OCI-LY1 (cell line): ENCODE measurements around the gene NDUFS8.
"Not testable (repeated sequence)": the region's sequence is repeated elsewhere in the genome, so short reads cannot be mapped to it uniquely, and the experiment has no call there.

ENCODE experiments used
- H2AFZ ChIP-seq: fragments of 200-600 bp; sonication (generic), shearing (Covaris generic); 2 replicates; pipeline ENCODE4 v1.6.0; 2014; ENCODE audit warnings: antibody characterized with exemption, mild to moderate bottlenecking, low read length
- H3F3A ChIP-seq: fragments of 200-600 bp; sonication (generic), shearing (Covaris generic); 2 replicates; pipeline ENCODE4 v1.6.0; 2014; ENCODE audit warnings: mild to moderate bottlenecking, antibody characterized with exemption, low read length, moderate library complexity; ENCODE audit not compliant: insufficient read depth
- H3K27ac ChIP-seq: fragments of 200-600 bp; sonication (generic); 2 replicates; pipeline ENCODE4 v1.5.1; 2014; ENCODE audit warnings: low read length, mixed run types, mild to moderate bottlenecking, low read depth; ENCODE audit not compliant: poor library complexity, severe bottlenecking
- H3K27me3 ChIP-seq: fragments of 200-600 bp; sonication (generic); 2 replicates; pipeline ENCODE4 v1.6.0; 2014; ENCODE audit warnings: antibody characterized with exemption, mild to moderate bottlenecking, low read length, moderate library complexity; ENCODE audit not compliant: insufficient read depth
- H3K36me3 ChIP-seq: fragments of 200-600 bp; sonication (generic); 2 replicates; pipeline ENCODE4 v1.6.1; 2014; ENCODE audit warnings: mild to moderate bottlenecking, antibody characterized with exemption, low read length, moderate library complexity, mixed read lengths; ENCODE audit not compliant: insufficient read depth
- H3K4me1 ChIP-seq: fragments of 200-600 bp; sonication (generic); 2 replicates; pipeline ENCODE4 v1.5.1; 2014; ENCODE audit warnings: mild to moderate bottlenecking, low read length, moderate library complexity; ENCODE audit not compliant: insufficient read depth, severe bottlenecking
- H3K4me2 ChIP-seq: fragments of 200-600 bp; sonication (generic), shearing (Covaris generic); 2 replicates; pipeline ENCODE4 v1.6.1; 2014; ENCODE audit warnings: low read length
- H3K4me3 ChIP-seq: fragments of 200-600 bp; sonication (generic); 2 replicates; pipeline ENCODE4 v1.5.1; 2014; ENCODE audit warnings: low read length, low read depth, mild to moderate bottlenecking, mixed read lengths; ENCODE audit not compliant: poor library complexity, severe bottlenecking
- H3K79me2 ChIP-seq: fragments of 200-600 bp; shearing (Covaris generic); 2 replicates; pipeline ENCODE4 v1.6.1; 2016; ENCODE audit warnings: mixed run types, low read length, mixed read lengths; ENCODE audit not compliant: insufficient read depth
- H3K9ac ChIP-seq: fragments of 200-600 bp; sonication (generic), shearing (Covaris generic); 2 replicates; pipeline ENCODE4 v1.6.1; 2014; ENCODE audit warnings: mild to moderate bottlenecking, low read length, mixed read lengths
- H3K9me2 ChIP-seq: fragments of 200-600 bp; sonication (generic), shearing (Covaris generic); 2 replicates; pipeline ENCODE4 v1.6.1; 2014; ENCODE audit warnings: low read depth, mild to moderate bottlenecking, low read length, mixed read lengths
- H3K9me3 ChIP-seq: fragments of 200-600 bp; shearing (Covaris generic); 2 replicates; pipeline ENCODE4 v1.6.1; 2014; ENCODE audit warnings: low read length, mixed read lengths
- H4K20me1 ChIP-seq: fragments of 200-600 bp; sonication (generic), shearing (Covaris generic); 2 replicates; pipeline ENCODE4 v1.6.0; 2016; ENCODE audit warnings: mild to moderate bottlenecking, low read length; ENCODE audit not compliant: insufficient read depth
- TF ChIP-seq, protein P1 (sequence below): fragments of 200-600 bp; sonication (generic), shearing (Covaris generic); IDR thresholded peaks from 2 replicates; pipeline ENCODE4 v1.5.1; 2017; ENCODE audit warnings: mild to moderate bottlenecking, antibody characterized with exemption, low read length, moderate library complexity, mixed read lengths

Gene NDUFS8

DNA sequence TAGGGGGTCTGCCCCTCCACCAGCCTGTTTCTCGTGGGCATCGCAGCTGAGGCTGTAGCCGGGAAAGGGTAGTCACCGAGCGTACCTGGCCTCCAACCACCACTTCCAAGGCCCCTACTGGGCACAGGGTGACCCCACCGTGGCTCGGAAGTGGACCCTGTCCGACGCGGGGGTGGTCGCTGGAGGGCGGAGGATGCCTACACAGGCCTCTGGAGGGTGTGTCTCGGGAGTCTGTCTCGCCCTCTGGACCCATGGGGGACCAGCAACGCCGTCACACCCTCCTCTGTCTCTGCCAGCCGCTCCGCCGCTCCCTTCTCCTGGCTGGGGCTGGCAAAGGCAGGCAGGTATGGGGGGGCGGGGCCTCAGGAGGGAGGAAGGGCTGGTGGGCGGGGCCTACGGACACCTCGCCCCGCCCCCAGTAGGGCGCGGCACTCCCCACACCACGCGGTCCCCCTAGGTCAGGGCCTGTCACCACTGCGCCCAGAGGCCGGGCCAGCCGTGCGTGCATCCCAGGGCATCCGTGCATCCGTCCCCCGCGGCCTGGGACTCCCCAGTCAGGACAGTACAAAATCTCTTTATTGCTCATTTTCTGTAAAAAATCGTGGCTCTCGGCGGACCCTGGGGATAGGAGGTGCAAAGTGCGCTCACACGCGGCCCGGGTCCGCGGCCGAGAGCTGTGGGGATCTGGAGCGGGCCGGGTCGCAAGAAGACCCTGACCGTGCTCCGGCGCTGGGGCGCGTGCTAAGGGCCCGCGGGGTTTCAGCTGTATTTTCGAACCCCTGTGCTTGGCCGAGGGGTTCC is 39.7 kb upstream of the NDUFS8 start:
- H3K9me2 ChIP-seq, H3K27me3 ChIP-seq, H3K9ac ChIP-seq, H3K79me2 ChIP-seq, H3K27ac ChIP-seq, H2AFZ ChIP-seq, H3K4me2 ChIP-seq, H3F3A ChIP-seq, H3K4me1 ChIP-seq, H4K20me1 ChIP-seq, H3K36me3 ChIP-seq, H3K4me3 ChIP-seq, H3K9me3 ChIP-seq: not testable (repeated sequence)

DNA sequence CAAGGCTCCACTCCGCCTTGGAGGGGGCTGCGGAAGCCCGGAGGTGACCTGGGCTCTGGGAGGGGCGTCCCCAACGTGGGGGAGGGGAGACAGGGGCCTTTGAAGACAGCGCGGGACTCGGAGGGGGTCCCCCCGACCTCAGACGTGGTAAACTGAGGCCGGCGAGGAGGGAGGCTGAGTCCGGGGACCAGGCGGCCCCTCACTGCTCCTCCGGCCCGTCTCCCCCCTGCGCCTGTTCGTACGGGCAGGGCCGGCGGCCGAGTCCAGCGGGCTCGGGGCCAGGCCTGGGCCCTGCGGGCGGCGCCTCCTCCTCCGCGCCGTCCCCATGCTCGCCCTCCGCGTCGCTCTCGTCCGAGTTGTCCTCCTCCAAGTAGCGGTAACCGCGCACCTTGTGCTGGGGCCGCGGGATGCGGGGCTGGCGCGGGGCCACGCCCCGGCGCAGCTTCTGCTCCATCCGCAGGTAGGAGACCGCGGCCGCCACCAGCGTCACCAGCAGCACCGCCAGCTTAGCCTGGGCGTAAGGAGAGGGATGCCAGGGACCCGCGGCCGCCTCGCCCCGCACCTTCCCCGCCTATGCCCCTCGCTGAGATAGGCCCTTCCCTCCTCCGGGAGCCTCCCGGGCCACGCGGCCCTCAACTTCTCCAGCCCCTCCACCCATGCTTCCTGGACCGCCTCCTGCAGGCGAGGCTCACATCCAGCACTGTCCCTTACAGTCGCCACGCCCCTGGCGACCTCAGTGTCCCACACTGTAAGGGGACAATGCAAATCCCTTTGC is 38.9 kb upstream of the NDUFS8 start:
- not testable (repeated sequence) for H3K9ac ChIP-seq, H3K4me1 ChIP-seq, H3K27ac ChIP-seq, H2AFZ ChIP-seq, H3K27me3 ChIP-seq, H4K20me1 ChIP-seq, H3K79me2 ChIP-seq, H3K4me2 ChIP-seq, H3K9me2 ChIP-seq, H3K9me3 ChIP-seq, H3K4me3 ChIP-seq, H3F3A ChIP-seq, H3K36me3 ChIP-seq

DNA sequence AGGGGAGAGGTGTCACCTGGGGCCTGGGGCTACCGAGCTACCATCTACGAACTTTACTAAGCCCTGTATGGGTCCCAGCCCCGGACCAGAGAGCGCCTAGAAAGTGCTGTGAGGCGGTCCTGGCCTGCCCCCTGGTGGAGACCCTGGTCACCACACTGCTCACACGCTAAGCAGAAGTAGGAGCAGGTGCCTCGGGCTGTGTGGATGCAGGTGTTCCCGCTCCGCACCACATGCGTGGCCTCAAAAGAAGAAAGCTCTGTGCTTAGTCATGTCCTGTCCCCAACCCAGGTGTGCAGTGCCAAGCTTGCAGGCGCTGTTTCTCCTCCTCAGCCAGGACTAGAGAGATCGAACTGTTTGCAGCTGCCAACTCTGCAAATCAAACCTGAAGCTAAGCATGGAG is 36.7 kb upstream of the NDUFS8 start:
- not testable (repeated sequence) for H3K9me3 ChIP-seq, H3K36me3 ChIP-seq, H4K20me1 ChIP-seq, H3K9me2 ChIP-seq, H3K27me3 ChIP-seq, H3K4me3 ChIP-seq, H3F3A ChIP-seq, H3K79me2 ChIP-seq, H3K9ac ChIP-seq, H2AFZ ChIP-seq, H3K4me2 ChIP-seq
- Histone ChIP-seq H3K27ac (peak overlapping the region; percentile 49), H3K4me1 (peaks cover 17% of the 10 kb centered on the region)
- TF ChIP-seq, protein P1, sequence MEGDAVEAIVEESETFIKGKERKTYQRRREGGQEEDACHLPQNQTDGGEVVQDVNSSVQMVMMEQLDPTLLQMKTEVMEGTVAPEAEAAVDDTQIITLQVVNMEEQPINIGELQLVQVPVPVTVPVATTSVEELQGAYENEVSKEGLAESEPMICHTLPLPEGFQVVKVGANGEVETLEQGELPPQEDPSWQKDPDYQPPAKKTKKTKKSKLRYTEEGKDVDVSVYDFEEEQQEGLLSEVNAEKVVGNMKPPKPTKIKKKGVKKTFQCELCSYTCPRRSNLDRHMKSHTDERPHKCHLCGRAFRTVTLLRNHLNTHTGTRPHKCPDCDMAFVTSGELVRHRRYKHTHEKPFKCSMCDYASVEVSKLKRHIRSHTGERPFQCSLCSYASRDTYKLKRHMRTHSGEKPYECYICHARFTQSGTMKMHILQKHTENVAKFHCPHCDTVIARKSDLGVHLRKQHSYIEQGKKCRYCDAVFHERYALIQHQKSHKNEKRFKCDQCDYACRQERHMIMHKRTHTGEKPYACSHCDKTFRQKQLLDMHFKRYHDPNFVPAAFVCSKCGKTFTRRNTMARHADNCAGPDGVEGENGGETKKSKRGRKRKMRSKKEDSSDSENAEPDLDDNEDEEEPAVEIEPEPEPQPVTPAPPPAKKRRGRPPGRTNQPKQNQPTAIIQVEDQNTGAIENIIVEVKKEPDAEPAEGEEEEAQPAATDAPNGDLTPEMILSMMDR, result peak; percentile 46

DNA sequence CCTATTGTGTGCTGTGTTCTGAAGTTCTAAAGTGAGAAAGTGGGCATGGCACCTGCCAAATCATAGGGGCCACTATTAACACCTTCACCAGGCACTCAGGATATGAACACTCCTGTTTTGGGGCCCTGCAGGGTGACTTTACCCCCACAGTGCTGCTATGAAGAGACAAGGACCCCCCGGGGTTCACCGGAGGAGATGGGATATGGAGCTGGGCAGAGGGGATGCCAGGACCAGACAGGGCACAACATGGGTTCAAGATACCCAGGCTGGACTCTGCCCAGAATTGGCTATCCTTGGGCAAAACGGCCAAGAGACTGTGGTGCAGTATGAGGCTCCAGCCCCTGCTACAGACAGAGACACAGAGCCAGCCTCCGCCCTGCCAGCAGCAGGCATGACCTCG is 36.1 kb upstream of the NDUFS8 start:
- not testable (repeated sequence) for H3K4me3 ChIP-seq, H3K9me2 ChIP-seq, H3K79me2 ChIP-seq, H2AFZ ChIP-seq, H3K9ac ChIP-seq, H3K4me2 ChIP-seq, H3K27me3 ChIP-seq, H3K9me3 ChIP-seq, H3K36me3 ChIP-seq, H3F3A ChIP-seq, H4K20me1 ChIP-seq
- H3K27ac ChIP-seq, result peak overlapping the region; percentile 49
- H3K4me1 ChIP-seq, result peaks cover 17% of the 10 kb centered on the region

DNA sequence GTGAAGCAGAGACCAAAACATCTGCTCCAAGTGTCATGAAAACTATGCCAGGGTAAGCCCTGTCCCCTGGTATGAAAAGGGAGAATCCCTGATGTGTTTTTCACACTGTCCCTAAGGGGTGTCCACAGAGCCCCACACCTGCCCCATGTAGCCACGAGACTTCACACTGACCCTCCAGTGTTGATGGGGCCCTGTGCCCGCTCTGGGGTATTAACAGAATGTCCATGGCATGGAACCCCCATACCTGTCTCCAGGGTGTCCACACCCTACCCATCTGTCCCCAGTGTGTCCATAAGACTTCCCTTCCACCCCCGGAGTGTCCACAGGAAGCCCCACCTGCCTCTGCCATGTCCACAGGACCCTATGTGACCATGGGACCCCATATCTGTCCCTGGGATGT is 35.4 kb upstream of the NDUFS8 start:
- not testable (repeated sequence) for H3K79me2 ChIP-seq, H3K4me3 ChIP-seq, H3K27ac ChIP-seq, H2AFZ ChIP-seq, H3K9me2 ChIP-seq, H3K4me2 ChIP-seq, H3K27me3 ChIP-seq, H3F3A ChIP-seq, H3K9me3 ChIP-seq, H3K36me3 ChIP-seq, H3K9ac ChIP-seq, H4K20me1 ChIP-seq
- H3K4me1 ChIP-seq, result peaks cover 17% of the 10 kb centered on the region

DNA sequence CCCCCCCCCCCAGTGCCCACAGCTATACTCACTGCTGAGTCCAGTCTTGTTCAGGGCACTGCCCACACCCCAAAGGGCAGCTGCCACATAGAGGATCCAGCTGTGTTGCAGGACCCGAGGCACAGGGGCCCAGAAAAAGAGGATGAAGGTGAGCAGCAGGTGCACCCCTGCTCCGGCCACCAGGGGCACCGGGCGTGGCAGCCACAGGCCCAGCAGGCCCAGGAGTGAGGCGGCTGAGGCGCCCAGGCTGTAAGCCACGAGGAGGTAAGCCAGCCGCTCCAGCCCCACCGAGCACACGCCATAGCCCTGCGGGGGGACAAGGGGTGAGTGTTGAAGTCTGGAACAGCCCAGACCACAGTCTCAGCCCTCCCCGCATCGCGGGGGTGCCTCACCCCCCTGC is 34.9 kb upstream of the NDUFS8 start:
- not testable (repeated sequence) for H3K9me2 ChIP-seq, H3F3A ChIP-seq, H4K20me1 ChIP-seq, H3K27ac ChIP-seq, H3K9ac ChIP-seq, H3K4me3 ChIP-seq, H2AFZ ChIP-seq, H3K9me3 ChIP-seq, H3K27me3 ChIP-seq, H3K36me3 ChIP-seq, H3K4me2 ChIP-seq, H3K79me2 ChIP-seq
- peaks cover 17% of the 10 kb centered on the region for H3K4me1 ChIP-seq
